Nucleus accumbens (tissue), 56 donors: Measurements from ENCODE around the gene SLC35B2.

Experiments
- DNase-seq, 56 donors: peaks; one replicate each; lab custom pipeline; 2025; lab: John Stamatoyannopoulos, UW

SLC35B2 gene

GRCh38 chr6:44257025-44257752, at the start of gene SLC35B2:
Gene SLC35B2 (minus strand): TSS chr6:44257528. CDS start chr6:44257410, 118 bp downstream.
- DNase-seq = peak; percentile 50 to 97 (median 88)

GRCh38 chr6:44306710-44307109, 49.4 kb upstream of the SLC35B2 start:
- no peak for DNase-seq

GRCh38 chr6:44305200-44305725, 47.9 kb upstream of the SLC35B2 start:
- DNase-seq = no peak

GRCh38 chr6:44304282-44305199, 47.2 kb upstream of the SLC35B2 start:
- DNase-seq = peak in 11 of 56 donors; percentile 3 to 37 (median 11)

- no peak for DNase-seq
Measured at GRCh38 chr6:44303842-44304241, 46.5 kb upstream of the SLC35B2 start.

GRCh38 chr6:44302856-44303255, 45.5 kb upstream of the SLC35B2 start:
- DNase-seq = no peak

GRCh38 chr6:44301782-44302564, 44.6 kb upstream of the SLC35B2 start:
- no peak for DNase-seq

- DNase-seq = no peak
Measured at GRCh38 chr6:44301106-44301505, 43.8 kb upstream of the SLC35B2 start.

- DNase-seq = no peak
Measured at GRCh38 chr6:44300292-44300823, 43.0 kb upstream of the SLC35B2 start.

- DNase-seq = no peak
Measured at GRCh38 chr6:44298864-44299263, 41.5 kb upstream of the SLC35B2 start.

- peak in 1 of 56 donors; percentile 5 for DNase-seq
Measured at GRCh38 chr6:44298055-44298803, 40.9 kb upstream of the SLC35B2 start.

- DNase-seq = peak in 39 of 56 donors; percentile 4 to 74 (median 35)
Measured at GRCh38 chr6:44297063-44298038, 40.0 kb upstream of the SLC35B2 start.

GRCh38 chr6:44294832-44295791, 37.8 kb upstream of the SLC35B2 start:
- no peak for DNase-seq

GRCh38 chr6:44292661-44293365, 35.5 kb upstream of the SLC35B2 start:
- no peak for DNase-seq

- no peak for DNase-seq
Measured at GRCh38 chr6:44291841-44292240, 34.5 kb upstream of the SLC35B2 start.

GRCh38 chr6:44289726-44290260, 32.5 kb upstream of the SLC35B2 start:
- DNase-seq = no peak
